B cell (primary cell): ENCODE data around the gene TCAP. TPM values are rescaled to one million over a fixed set of nuclear protein-coding genes. Genes with fewer than 3 reads are reported as not detected.

Experiments used
- ATAC-seq: fragments of 200-7000 bp; cut with Tn5 transposase; one replicate; pipeline ENCODE4 v1.10.0; 2021; ENCODE audit warnings: low read depth, mild to moderate bottlenecking, moderate number of reproducible peaks, moderate library complexity
- CTCF ChIA-PET: fragments of 350-600 bp; sonication (Branson Sonifier 250); formaldehyde crosslinking; loops from one replicate; lab custom pipeline; 2021; ENCODE audit warnings: antibody characterized with exemption, inconsistent platforms; lab: Charles Lee
- POLR2A ChIA-PET: fragments of 350-600 bp; sonication (Branson Sonifier 250); formaldehyde crosslinking; loops from one replicate; lab custom pipeline; 2021; ENCODE audit warnings: antibody characterized with exemption; lab: Charles Lee
- DNase-seq: peaks from one replicate; pipeline ENCODE4 v3.0.0; 2013
- H2AFZ ChIP-seq: 2 replicates; pipeline ENCODE4 v1.6.1; 2012; ENCODE audit warnings: mild to moderate bottlenecking, low read depth, low read length; ENCODE audit not compliant: insufficient read depth, poor library complexity, severe bottlenecking
- H3K27ac ChIP-seq, 2 donors: 1 replicate in 1 of 2; 2 replicates in 1 of 2; pipeline ENCODE4 v1.5.1; 2012 to 2013; ENCODE audit warnings: low read length in 2 of 2, mild to moderate bottlenecking in 2 of 2, moderate library complexity in 1 of 2
- H3K27me3 ChIP-seq, 4 experiments: fragments of 200-600 bp in 1 of 4; sonication (generic) in 1 of 4; replicated peaks in 1 of 4; 1 replicate in 2 of 4; 2 replicates in 2 of 4; pipeline versions ENCODE4 v1.6.1 to v1.7.0; 2013 to 2016; ENCODE audit warnings: low read length in 3 of 4, mild to moderate bottlenecking in 2 of 4, mixed read lengths in 1 of 4, moderate library complexity in 1 of 4; ENCODE audit not compliant: insufficient read depth in 4 of 4, control insufficient read depth in 3 of 4; ENCODE audit errors: control extremely low read depth in 1 of 4
- H3K36me3 ChIP-seq, 2 experiments: replicated peaks in 1 of 2; 1 replicate in 1 of 2; 2 replicates in 1 of 2; pipeline versions ENCODE4 v1.6.1 to v1.7.1; 2013; ENCODE audit warnings: low read length in 1 of 2; ENCODE audit not compliant: insufficient read depth in 2 of 2, control insufficient read depth in 1 of 2; ENCODE audit errors: control extremely low read depth in 1 of 2, extremely low read depth in 1 of 2
- H3K4me1 ChIP-seq, 2 donors: fragments of 200-600 bp in 1 of 2; sonication (generic) in 1 of 2; 1 replicate in 1 of 2; 2 replicates in 1 of 2; pipeline versions ENCODE4 v1.5.1 to v1.6.1; 2013 to 2017; ENCODE audit warnings: low read length in 2 of 2; ENCODE audit not compliant: control insufficient read depth in 2 of 2, insufficient read depth in 2 of 2
- H3K4me2 ChIP-seq: replicated peaks from 2 replicates; pipeline ENCODE3; 2012; ENCODE audit warnings: mild to moderate bottlenecking, low read depth, low read length; ENCODE audit not compliant: poor library complexity, severe bottlenecking
- H3K4me3 ChIP-seq, 5 experiments: fragments of 200-600 bp in 1 of 5; sonication (generic) in 1 of 5; 1 replicate in 3 of 5; 2 replicates in 2 of 5; pipeline versions ENCODE4 v1.5.1 to v1.7.0; 2011 to 2016; ENCODE audit warnings: low read length in 4 of 5, mild to moderate bottlenecking in 4 of 5, low read depth in 2 of 5, control low read depth in 1 of 5, moderate library complexity in 1 of 5; ENCODE audit not compliant: insufficient read depth in 1 of 5; ENCODE audit errors: control extremely low read depth in 1 of 5, extremely low read depth in 1 of 5
- H3K79me2 ChIP-seq: fragments of 200-600 bp; sonication (generic); one replicate; pipeline ENCODE4 v1.6.0; 2016; ENCODE audit warnings: low read length; ENCODE audit not compliant: control insufficient read depth, insufficient read depth
- H3K9ac ChIP-seq: fragments of 200-600 bp; sonication (generic); 2 replicates; pipeline ENCODE4 v1.6.1; 2017; ENCODE audit warnings: mild to moderate bottlenecking, low read length, moderate library complexity
- H3K9me3 ChIP-seq, 3 donors: one replicate each; pipeline versions ENCODE4 v1.6.1 to v1.7.1; 2013; ENCODE audit warnings: low read length in 2 of 3; ENCODE audit not compliant: control insufficient read depth in 2 of 3, insufficient read depth in 1 of 3; ENCODE audit errors: control extremely low read depth in 1 of 3
- H4K20me1 ChIP-seq: 2 replicates; pipeline ENCODE4 v1.6.0; 2012; ENCODE audit warnings: mild to moderate bottlenecking, low read length; ENCODE audit not compliant: insufficient read depth, control insufficient read depth, poor library complexity, severe bottlenecking
- H3K27ac Mint-ChIP-seq: one replicate; pipeline ENCODE4 v1.8.0; 2021; ENCODE audit warnings: mixed read lengths
- H3K27me3 Mint-ChIP-seq: one replicate; pipeline ENCODE4 v1.8.0; 2021; ENCODE audit warnings: mixed read lengths
- H3K4me1 Mint-ChIP-seq: one replicate; pipeline ENCODE4 v1.8.0; 2021; ENCODE audit warnings: mixed read lengths
- H3K4me3 Mint-ChIP-seq: one replicate; pipeline ENCODE4 v1.8.0; 2021; ENCODE audit warnings: mixed read lengths
- H3K9me3 Mint-ChIP-seq: one replicate; pipeline ENCODE4 v1.8.0; 2022; ENCODE audit warnings: mixed read lengths; ENCODE audit not compliant: insufficient read depth
- CTCF ChIP-seq: fragments of 200-600 bp; IDR thresholded peaks from one replicate; pipeline ENCODE4 v1.8.0; 2022; ENCODE audit warnings: antibody characterized with exemption, mild to moderate bottlenecking
- EZH2 ChIP-seq: IDR thresholded peaks from 2 replicates; pipeline ENCODE4 v1.6.1; 2012; ENCODE audit warnings: borderline replicate concordance, low read depth, mild to moderate bottlenecking, moderate library complexity, low read length; ENCODE audit not compliant: insufficient read depth, poor library complexity, severe bottlenecking
- WGBS: methylation state at CpG from one replicate; pipeline ENCODE4 v1.1.5; 2013; ENCODE audit warnings: missing lambda C conversion rate; ENCODE audit not compliant: insufficient coverage; 5-methylcytosine and 5-hydroxymethylcytosine counted together
- intact Hi-C: fragments of 100-400 bp; cut with micrococcal nuclease; formaldehyde crosslinking; loops from one replicate; pipeline ENCODE4 v1.10.0; 2022
- polyA plus RNA-seq: library from polyadenylated mRNA; depleted of rRNA; stranded (reverse); fragments of >200 nt; gene quantifications from 2 replicates; pipeline ENCODE4 v1.2.3, GENCODE V29; 2012
- total RNA-seq, 2 donors: library from RNA; stranded (reverse); fragments of 120-200 nt in 1 of 2; gene quantifications; 1 replicate in 1 of 2; 2 replicates in 1 of 2; pipeline versions ENCODE4 v1.2.3 to v1.2.4, GENCODE V29; 2013 to 2022

Gene TCAP
- total and polyA plus RNA-seq, 2 donors (not counting 1 experiment from before 2014, with no cell fraction given), result 3.8 to 5.1 TPM

GRCh38 chr17:39659279-39660010 is 5.7 kb upstream of the TCAP start:
- H3K9ac ChIP-seq, result no peak overlapping the region
- 28% methylated on average over 4 of the region's 15 CpGs for WGBS
- peak overlapping the region; percentile 44 for H2AFZ ChIP-seq
- peak overlapping the region; percentile 81 for H3K27ac ChIP-seq
- Mint-ChIP-seq H3K27me3 (no peaks in the 10 kb centered on the region), H3K27ac (peak overlapping the region; percentile 96), H3K4me3 (peak overlapping the region; percentile 67), H3K4me1 (peaks cover 44% of the 10 kb centered on the region), H3K9me3 (no peaks in the 10 kb centered on the region)
- peaks cover 23% of the 10 kb centered on the region for H3K79me2 ChIP-seq
- H3K4me2 ChIP-seq, result peak overlapping the region; percentile 58
- H3K9me3 ChIP-seq, result no peaks in the 10 kb centered on the region
- peaks cover 0 to 41% of the 10 kb centered on the region in 2 experiments for H3K36me3 ChIP-seq
- no peaks in the 10 kb centered on the region for H3K27me3 ChIP-seq
- peaks cover 5% of the 10 kb centered on the region for H4K20me1 ChIP-seq
- POLR2A ChIA-PET, result interaction anchor here (0.6 to 0.9 kb wide), 3 partner anchors 16 to 96 kb away, joined by 7 to 11 read pairs (median 7); no protein-coding TSS in a partner anchor
- TF ChIP-seq EZH2, result no peak
- TF ChIP-seq CTCF, result no peak
- peak overlapping the region in 2 of 5 experiments; percentile 7 to 9 for H3K4me3 ChIP-seq
- CTCF ChIA-PET, result interaction anchor here (0.6 to 1.6 kb wide), 7 partner anchors 9 to 39 kb away, joined by 3 to 7 read pairs (median 5); partner anchors contain the start of gene PNMT
- DNase-seq (peak; percentile 66), ATAC-seq (peak; percentile 51)
- H3K4me1 ChIP-seq, result peaks cover 34 to 55% of the 10 kb centered on the region in 2 donors
- intact Hi-C loops, result no loop called here

GRCh38 chr17:39660011-39660360 is 5.2 kb upstream of the TCAP start:
- DNase-seq, result no peak
- no peaks in the 10 kb centered on the region for H4K20me1 ChIP-seq
- H3K79me2 ChIP-seq, result peaks cover 17% of the 10 kb centered on the region
- no peak for ATAC-seq
- peak overlapping the region in 1 of 5 experiments; percentile 9 for H3K4me3 ChIP-seq
- TF ChIP-seq CTCF, result no peak
- TF ChIP-seq EZH2, result no peak
- peak overlapping the region; percentile 81 for H3K27ac ChIP-seq
- H3K27me3 ChIP-seq, result no peaks in the 10 kb centered on the region
- peaks cover 0 to 36% of the 10 kb centered on the region in 2 experiments for H3K36me3 ChIP-seq
- Mint-ChIP-seq H3K9me3 (no peaks in the 10 kb centered on the region), H3K27me3 (no peaks in the 10 kb centered on the region), H3K27ac (peak overlapping the region; percentile 96), H3K4me3 (peak overlapping the region; percentile 67), H3K4me1 (peaks cover 40% of the 10 kb centered on the region)
- no peak overlapping the region for H3K9ac ChIP-seq
- POLR2A ChIA-PET, result interaction anchor here (0.6 to 0.9 kb wide), 2 partner anchors 15 to 16 kb away, joined by 7 read pairs; no protein-coding TSS in a partner anchor
- WGBS, result 83% methylated on average over 4 of the region's 5 CpGs
- H3K4me1 ChIP-seq, result peaks cover 34 to 55% of the 10 kb centered on the region in 2 donors
- CTCF ChIA-PET, result interaction anchor here (0.6 to 1.6 kb wide), 7 partner anchors 8 to 39 kb away, joined by 3 to 7 read pairs (median 5); partner anchors contain the start of gene PNMT
- H2AFZ ChIP-seq, result peak overlapping the region; percentile 44
- intact Hi-C loops, result no loop called here
- no peaks in the 10 kb centered on the region for H3K9me3 ChIP-seq
- peak overlapping the region; percentile 58 for H3K4me2 ChIP-seq
